HepG2 (cell line): ENCODE data around the gene SDK1. TPM values are rescaled to one million over a fixed set of nuclear protein-coding genes. Genes with fewer than 3 reads are reported as not detected.
A peak's percentile ranks its signal among the peaks of the same experiment; 100 is the strongest.

Source experiments
- ATAC-seq: fragments of 200-7000 bp; cut with Tn5 transposase; 3 replicates; pipeline ENCODE4 v1.9.1; 2020; ENCODE audit warnings: mild to moderate bottlenecking, moderate library complexity
- BruUV-seq: library from RNA; stranded (reverse); fragments of 400-500 nt; replicated peaks from 2 replicates; lab custom pipeline; 2021; lab: Mats Ljungman, UMichigan
- CTCF ChIA-PET: fragments of 300-600 bp; formaldehyde crosslinking; extraction: SDS; loops from one replicate; lab custom pipeline; 2021; ENCODE audit warnings: low total read pairs, inconsistent platforms, low intra/inter-chr PET ratio; lab: Yijun Ruan, JAX
- POLR2A ChIA-PET: fragments of 350-600 bp; sonication (Branson Sonifier 250); formaldehyde crosslinking; loops from one replicate; lab custom pipeline; 2020; ENCODE audit warnings: antibody characterized with exemption, inconsistent platforms; lab: Yijun Ruan, JAX
- DNase-seq: peaks from one replicate; pipeline ENCODE4 v3.0.0-alpha.2; 2015; ENCODE audit warnings: low spot score
- FAIRE-seq: peaks from 3 replicates; lab custom pipeline; 2011; peaks lifted over from hg19 to GRCh38; lab: Jason Lieb, UNC
- H2AFZ ChIP-seq: one replicate; pipeline ENCODE4 v1.6.1; 2011; ENCODE audit warnings: low read length, inconsistent platforms
- H3K27ac ChIP-seq: fragments of 300-600 bp; 3 replicates; pipeline ENCODE4 v1.8.0; 2011; ENCODE audit warnings: mixed run types, mild to moderate bottlenecking, mixed read lengths, low read length, inconsistent platforms; ENCODE audit not compliant: insufficient read depth; ENCODE audit errors: extremely low read length
- H3K27me3 ChIP-seq, 2 experiments: fragments of 200-600 bp in 1 of 2; 2 replicates in 1 of 2; 3 replicates in 1 of 2; pipeline versions ENCODE4 v1.6.0 to v1.8.0; 2011; ENCODE audit warnings: low read length in 2 of 2, mild to moderate bottlenecking in 2 of 2, moderate library complexity in 2 of 2, inconsistent platforms in 1 of 2; ENCODE audit not compliant: insufficient read depth in 2 of 2, control insufficient read depth in 1 of 2
- H3K36me3 ChIP-seq, 2 experiments: fragments of 200-600 bp in 1 of 2; replicated peaks in 1 of 2; 2 replicates in 1 of 2; 3 replicates in 1 of 2; pipeline versions ENCODE4 v1.5.1 to v1.8.0; 2011; ENCODE audit warnings: low read length in 2 of 2, inconsistent platforms in 1 of 2; ENCODE audit not compliant: insufficient read depth in 2 of 2, control insufficient read depth in 1 of 2
- H3K4me1 ChIP-seq: 2 replicates; pipeline ENCODE4 v1.5.1; 2012; ENCODE audit warnings: low read length, inconsistent platforms; ENCODE audit not compliant: insufficient read depth
- H3K4me2 ChIP-seq: 2 replicates; pipeline ENCODE4 v1.6.0; 2011; ENCODE audit warnings: low read depth, low read length, inconsistent platforms
- H3K4me3 ChIP-seq, 3 experiments: fragments of 200-600 bp in 1 of 3; sonication (generic), shearing (Covaris generic) in 1 of 3; replicated peaks in 1 of 3; 2 replicates each; pipeline ENCODE4 v1.5.1; 2011 to 2016; ENCODE audit warnings: low read length in 3 of 3, inconsistent platforms in 2 of 3, low read depth in 2 of 3, mild to moderate bottlenecking in 2 of 3, control low read depth in 1 of 3, mixed read lengths in 1 of 3; ENCODE audit not compliant: insufficient read depth in 1 of 3
- H3K79me2 ChIP-seq: one replicate; pipeline ENCODE4 v1.6.1; 2011; ENCODE audit warnings: low read length, inconsistent platforms; ENCODE audit not compliant: insufficient read depth
- H3K9ac ChIP-seq: 2 replicates; pipeline ENCODE4 v1.6.0; 2011; ENCODE audit warnings: mild to moderate bottlenecking, low read depth, low read length, inconsistent platforms; ENCODE audit not compliant: insufficient read depth
- H3K9me3 ChIP-seq: 2 replicates; pipeline ENCODE4 v1.5.1; 2012; ENCODE audit warnings: mild to moderate bottlenecking, low read length
- H4K20me1 ChIP-seq: 2 replicates; pipeline ENCODE4 v1.6.0; 2011; ENCODE audit warnings: inconsistent platforms, mild to moderate bottlenecking, low read length, moderate library complexity; ENCODE audit not compliant: insufficient read depth
- FOXP1 ChIP-seq, 2 experiments: fragments of 450-650 bp in 1 of 2; IDR thresholded peaks; 2 replicates each; pipeline ENCODE4 v1.6.1; 2017 to 2018; ENCODE audit warnings: antibody characterized with exemption in 1 of 2
- IKZF1 ChIP-seq: fragments of 450-650 bp; IDR thresholded peaks from 2 replicates; pipeline ENCODE4 v1.7.1; 2016
- PLRG1 ChIP-seq: fragments of 450-650 bp; conservative IDR thresholded peaks from 2 replicates; pipeline ENCODE4 v1.6.1; 2016
- RAD21 ChIP-seq: fragments of 450-650 bp; formaldehyde crosslinking; IDR thresholded peaks from 2 replicates; pipeline ENCODE4 v1.5.0; 2020; ENCODE audit warnings: mild to moderate bottlenecking
- RXRB ChIP-seq: IDR thresholded peaks from 2 replicates; pipeline ENCODE4 v1.6.1; 2016; ENCODE audit warnings: borderline replicate concordance, missing genetic modification reagents, missing compliant biosample characterization
- SP5 ChIP-seq: IDR thresholded peaks from 2 replicates; pipeline ENCODE4 v1.6.1; 2016; ENCODE audit warnings: low read depth, borderline replicate concordance
- ZFP36L2 ChIP-seq: sonication (generic); formaldehyde crosslinking; IDR thresholded peaks from 2 replicates; pipeline ENCODE4 v1.4.0; 2020; ENCODE audit warnings: missing genetic modification reagents
- ZIK1 ChIP-seq: sonication (generic); formaldehyde crosslinking; IDR thresholded peaks from 2 replicates; pipeline ENCODE4 v1.5.0; 2020; ENCODE audit warnings: mild to moderate bottlenecking, low read depth, missing genetic modification reagents, borderline replicate concordance
- ZNF572 ChIP-seq: sonication (generic); formaldehyde crosslinking; IDR thresholded peaks from 2 replicates; pipeline ENCODE4 v1.5.1; 2020; ENCODE audit warnings: mild to moderate bottlenecking, missing genetic modification reagents
- ZSCAN30 ChIP-seq: sonication (generic); formaldehyde crosslinking; IDR thresholded peaks from 2 replicates; pipeline ENCODE4 v1.5.0; 2020; ENCODE audit warnings: mild to moderate bottlenecking, missing genetic modification reagents
- WGBS: methylation state at CpG from one replicate; pipeline ENCODE4 v1.1.6; 2017; ENCODE audit warnings: low lambda C conversion rate; 5-methylcytosine and 5-hydroxymethylcytosine counted together
- in situ Hi-C: cut with HindIII; loops from 2 replicates; pipeline ENCODE4 v1.10.0; 2017; ENCODE audit warnings: low pct_unique_long_range_greater_than_20kb; ENCODE audit not compliant: extremely low pct_ligation_motif_present
- intact Hi-C: fragments of 100-400 bp; cut with micrococcal nuclease; formaldehyde crosslinking; loops from one replicate; pipeline ENCODE4 v1.10.0; 2022; ENCODE audit not compliant: unreplicated experiment
- polyA plus RNA-seq, 8 experiments: library from polyadenylated mRNA; depleted of rRNA in 3 of 8; stranded (reverse) in 7 of 8; unstranded in 1 of 8; fragments of >200 nt; fragmentation: Illumina TruSeq in 4 of 8; extraction: Trizol in 4 of 8; gene quantifications; 2 replicates each; pipeline versions ENCODE4 v1.2.1 to v1.2.3, GENCODE V29; 2011 to 2016; ENCODE audit warnings: low read depth in 4 of 8, missing spikeins in 1 of 8, mixed read lengths in 1 of 8; ENCODE audit not compliant: insufficient read depth in 1 of 8
- total RNA-seq, 5 experiments: library from RNA; depleted of rRNA; stranded (reverse); fragments of >200 nt; fragmentation: Illumina TruSeq; extraction: Trizol; gene quantifications; 2 replicates each; pipeline ENCODE4 v1.2.3, GENCODE V29; 2016; ENCODE audit warnings: low read depth in 1 of 5
- TF ChIP-seq, protein P1 (sequence below): IDR thresholded peaks from 2 replicates; pipeline ENCODE4 v1.6.1; 2018; ENCODE audit warnings: missing genetic modification reagents, mild to moderate bottlenecking, missing compliant biosample characterization
- TF ChIP-seq, protein P2 (sequence below): fragments of 450-650 bp; IDR thresholded peaks from 2 replicates; pipeline ENCODE4 v1.6.1; 2017
- TF ChIP-seq, protein P3 (sequence below): sonication (generic); formaldehyde crosslinking; IDR thresholded peaks from 2 replicates; pipeline ENCODE4 v1.4.0; 2020; ENCODE audit warnings: missing genetic modification reagents, borderline replicate concordance

Gene SDK1
- total and polyA plus RNA-seq, 2 of the 13 experiments (the other 11 are each of a cell fraction or from before 2014, with no cell fraction given): 0.35 to 2.4 TPM

DNA sequence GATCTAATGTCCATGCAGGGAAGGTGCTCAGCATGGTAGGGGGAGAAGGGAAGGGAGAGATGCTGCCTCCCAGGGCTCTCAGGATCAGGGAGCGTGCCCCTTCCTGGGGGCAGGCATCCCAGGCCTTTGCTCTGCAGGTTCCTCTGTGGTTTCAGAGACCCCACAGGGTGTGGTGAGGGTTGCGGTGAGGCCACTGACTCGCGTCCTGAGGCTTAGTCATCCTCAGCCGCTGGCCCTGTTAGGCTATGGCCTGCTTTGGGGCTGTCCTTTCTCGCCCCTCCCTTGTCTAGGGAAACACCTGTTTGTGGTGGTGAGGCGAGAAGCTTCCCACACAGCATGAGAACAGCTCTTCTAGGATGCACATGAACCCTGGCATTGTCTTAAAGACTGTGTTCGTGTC, 822.8 kb downstream of the SDK1 start (continued):
- TF ChIP-seq ZNF572 (CRISPR knock-in tag) (no peak), PLRG1 (no peak), IKZF1 (no peak)

GRCh38 chr7:4124556-4125477, 823.8 kb downstream of the SDK1 start:
- Histone ChIP-seq H3K9me3 (peaks cover 23% of the 10 kb centered on the region), H3K79me2 (no peaks in the 10 kb centered on the region), H3K4me3 (no peak overlapping the region), H2AFZ (no peak overlapping the region), H4K20me1 (no peaks in the 10 kb centered on the region), H3K4me2 (no peak overlapping the region), H3K9ac (no peak overlapping the region)
- intact Hi-C loops: no loop called here
- 78% methylated on average over 5 of the region's 5 CpGs for WGBS
- no peak for ATAC-seq
- BruUV-seq: no TSS peak
- POLR2A ChIA-PET: no interaction called here
- FAIRE-seq: no peak
- DNase-seq: no peak
- no peak for TF ChIP-seq SP5 (CRISPR knock-in tag)
- TF ChIP-seq, protein P1, sequence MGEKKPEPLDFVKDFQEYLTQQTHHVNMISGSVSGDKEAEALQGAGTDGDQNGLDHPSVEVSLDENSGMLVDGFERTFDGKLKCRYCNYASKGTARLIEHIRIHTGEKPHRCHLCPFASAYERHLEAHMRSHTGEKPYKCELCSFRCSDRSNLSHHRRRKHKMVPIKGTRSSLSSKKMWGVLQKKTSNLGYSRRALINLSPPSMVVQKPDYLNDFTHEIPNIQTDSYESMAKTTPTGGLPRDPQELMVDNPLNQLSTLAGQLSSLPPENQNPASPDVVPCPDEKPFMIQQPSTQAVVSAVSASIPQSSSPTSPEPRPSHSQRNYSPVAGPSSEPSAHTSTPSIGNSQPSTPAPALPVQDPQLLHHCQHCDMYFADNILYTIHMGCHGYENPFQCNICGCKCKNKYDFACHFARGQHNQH: no peak
- TF ChIP-seq FOXP1 (IDR thresholded peaks at IDR 0.05): peak; percentile 3; the same call in 1 of the 2 replicates
- no peak for TF ChIP-seq FOXP1 (CRISPR knock-in tag; IDR thresholded peaks at IDR 0.05)
- no peak for TF ChIP-seq RXRB (CRISPR knock-in tag)
- TF ChIP-seq, protein P2, sequence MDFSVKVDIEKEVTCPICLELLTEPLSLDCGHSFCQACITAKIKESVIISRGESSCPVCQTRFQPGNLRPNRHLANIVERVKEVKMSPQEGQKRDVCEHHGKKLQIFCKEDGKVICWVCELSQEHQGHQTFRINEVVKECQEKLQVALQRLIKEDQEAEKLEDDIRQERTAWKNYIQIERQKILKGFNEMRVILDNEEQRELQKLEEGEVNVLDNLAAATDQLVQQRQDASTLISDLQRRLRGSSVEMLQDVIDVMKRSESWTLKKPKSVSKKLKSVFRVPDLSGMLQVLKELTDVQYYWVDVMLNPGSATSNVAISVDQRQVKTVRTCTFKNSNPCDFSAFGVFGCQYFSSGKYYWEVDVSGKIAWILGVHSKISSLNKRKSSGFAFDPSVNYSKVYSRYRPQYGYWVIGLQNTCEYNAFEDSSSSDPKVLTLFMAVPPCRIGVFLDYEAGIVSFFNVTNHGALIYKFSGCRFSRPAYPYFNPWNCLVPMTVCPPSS: 0 out of 2 replicates have a peak, but pooled peaks have one; percentile 8
- TF ChIP-seq, protein P3, sequence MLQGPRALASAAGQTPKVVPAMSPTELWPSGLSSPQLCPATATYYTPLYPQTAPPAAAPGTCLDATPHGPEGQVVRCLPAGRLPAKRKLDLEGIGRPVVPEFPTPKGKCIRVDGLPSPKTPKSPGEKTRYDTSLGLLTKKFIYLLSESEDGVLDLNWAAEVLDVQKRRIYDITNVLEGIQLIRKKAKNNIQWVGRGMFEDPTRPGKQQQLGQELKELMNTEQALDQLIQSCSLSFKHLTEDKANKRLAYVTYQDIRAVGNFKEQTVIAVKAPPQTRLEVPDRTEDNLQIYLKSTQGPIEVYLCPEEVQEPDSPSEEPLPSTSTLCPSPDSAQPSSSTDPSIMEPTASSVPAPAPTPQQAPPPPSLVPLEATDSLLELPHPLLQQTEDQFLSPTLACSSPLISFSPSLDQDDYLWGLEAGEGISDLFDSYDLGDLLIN (CRISPR knock-in tag): no peak
- TF ChIP-seq RAD21 (CRISPR knock-in tag): no peak
- TF ChIP-seq ZIK1 (CRISPR knock-in tag): no peak
- TF ChIP-seq IKZF1: peak; percentile 49; the same call in 1 of the 2 replicates
- TF ChIP-seq ZSCAN30 (CRISPR knock-in tag): no peak
- TF ChIP-seq ZFP36L2 (CRISPR knock-in tag): no peak
- TF ChIP-seq, all 625 proteins: peak for 3
- Histone ChIP-seq H3K36me3 (no peaks in the 10 kb centered on the region), H3K4me1 (no peaks in the 10 kb centered on the region), H3K27ac (no peak overlapping the region), H3K27me3 (no peaks in the 10 kb centered on the region)
- CTCF ChIA-PET: no interaction called here
- in situ Hi-C loops: no loop called here
